Measurements from ENCODE around the gene PDZD7. TPM values are rescaled to one million over a fixed set of nuclear protein-coding genes. Genes with fewer than 3 reads are reported as not detected.

The PDZD7 gene
- total RNA-seq, 1 experiment from 2014 or later = 1.8 TPM

DNA sequence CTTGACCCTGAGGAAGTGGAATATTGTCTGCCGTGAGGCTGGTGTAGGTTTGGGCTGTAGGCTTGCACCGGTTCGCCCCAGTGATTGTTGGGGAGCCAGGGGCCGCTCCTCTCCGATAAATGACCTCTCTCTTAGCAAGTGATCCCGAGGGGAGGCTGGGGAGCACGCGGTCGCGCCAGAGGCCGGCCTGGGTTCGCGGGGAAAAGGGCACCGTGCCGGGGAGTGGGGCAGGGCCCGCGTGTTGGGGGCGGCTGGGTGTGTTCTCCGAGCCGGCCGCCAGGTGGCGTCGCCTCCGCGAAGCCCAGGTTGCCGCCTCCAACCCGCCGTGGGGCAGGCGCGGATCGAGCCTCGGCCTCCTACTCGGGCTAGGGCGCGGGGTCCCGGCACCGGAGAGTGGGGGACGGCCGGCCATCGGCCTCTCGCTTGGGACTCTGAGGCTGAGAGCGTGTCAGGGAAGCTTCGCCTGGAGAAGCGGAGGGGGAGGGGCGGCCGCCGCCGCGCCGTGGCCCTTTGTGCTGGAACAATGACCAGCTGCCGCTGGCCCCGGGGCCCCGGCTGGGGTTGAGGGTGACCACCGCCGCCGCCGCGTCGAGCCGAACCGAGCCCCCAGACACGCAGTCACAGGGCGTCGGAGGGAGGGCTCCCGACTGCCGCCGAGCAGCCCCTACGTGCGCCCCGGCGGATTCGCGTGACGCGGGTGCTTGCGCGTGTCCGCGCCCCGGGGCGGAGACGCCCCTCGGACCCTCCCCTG, 31.8 kb downstream of the PDZD7 start:
- no peak for DNase-seq (ENCODE audit: low read depth, low spot score)
- POLR2A ChIA-PET = interaction anchor here (0.8 kb wide), 1 partner anchor 15 kb away, joined by 3 read pairs; no protein-coding TSS in a partner anchor
- intact Hi-C loops (cut with micrococcal nuclease; ENCODE audit: unreplicated experiment) = no loop called here
- TF ChIP-seq TCF7L2 (IDR thresholded peaks at IDR 0.05; ENCODE audit: low read depth, low read length) (no peak), SIN3A (IDR thresholded peaks at IDR 0.05; ENCODE audit: borderline replicate concordance, insufficient read depth, low read depth, low read length) (peak; percentile 85; the same call in 1 of the 2 replicates), POLR2AphosphoS5 (IDR thresholded peaks at IDR 0.05; ENCODE audit: low read depth, low read length) (peak; percentile 64; the same call in 1 of the 2 replicates)
- TF ChIP-seq, protein P1, sequence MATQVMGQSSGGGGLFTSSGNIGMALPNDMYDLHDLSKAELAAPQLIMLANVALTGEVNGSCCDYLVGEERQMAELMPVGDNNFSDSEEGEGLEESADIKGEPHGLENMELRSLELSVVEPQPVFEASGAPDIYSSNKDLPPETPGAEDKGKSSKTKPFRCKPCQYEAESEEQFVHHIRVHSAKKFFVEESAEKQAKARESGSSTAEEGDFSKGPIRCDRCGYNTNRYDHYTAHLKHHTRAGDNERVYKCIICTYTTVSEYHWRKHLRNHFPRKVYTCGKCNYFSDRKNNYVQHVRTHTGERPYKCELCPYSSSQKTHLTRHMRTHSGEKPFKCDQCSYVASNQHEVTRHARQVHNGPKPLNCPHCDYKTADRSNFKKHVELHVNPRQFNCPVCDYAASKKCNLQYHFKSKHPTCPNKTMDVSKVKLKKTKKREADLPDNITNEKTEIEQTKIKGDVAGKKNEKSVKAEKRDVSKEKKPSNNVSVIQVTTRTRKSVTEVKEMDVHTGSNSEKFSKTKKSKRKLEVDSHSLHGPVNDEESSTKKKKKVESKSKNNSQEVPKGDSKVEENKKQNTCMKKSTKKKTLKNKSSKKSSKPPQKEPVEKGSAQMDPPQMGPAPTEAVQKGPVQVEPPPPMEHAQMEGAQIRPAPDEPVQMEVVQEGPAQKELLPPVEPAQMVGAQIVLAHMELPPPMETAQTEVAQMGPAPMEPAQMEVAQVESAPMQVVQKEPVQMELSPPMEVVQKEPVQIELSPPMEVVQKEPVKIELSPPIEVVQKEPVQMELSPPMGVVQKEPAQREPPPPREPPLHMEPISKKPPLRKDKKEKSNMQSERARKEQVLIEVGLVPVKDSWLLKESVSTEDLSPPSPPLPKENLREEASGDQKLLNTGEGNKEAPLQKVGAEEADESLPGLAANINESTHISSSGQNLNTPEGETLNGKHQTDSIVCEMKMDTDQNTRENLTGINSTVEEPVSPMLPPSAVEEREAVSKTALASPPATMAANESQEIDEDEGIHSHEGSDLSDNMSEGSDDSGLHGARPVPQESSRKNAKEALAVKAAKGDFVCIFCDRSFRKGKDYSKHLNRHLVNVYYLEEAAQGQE (IDR thresholded peaks at IDR 0.05; ENCODE audit: insufficient read depth in 1 of 2, low read depth in 2 of 2, low read length in 1 of 2) = no peak
- TF ChIP-seq, protein P2, sequence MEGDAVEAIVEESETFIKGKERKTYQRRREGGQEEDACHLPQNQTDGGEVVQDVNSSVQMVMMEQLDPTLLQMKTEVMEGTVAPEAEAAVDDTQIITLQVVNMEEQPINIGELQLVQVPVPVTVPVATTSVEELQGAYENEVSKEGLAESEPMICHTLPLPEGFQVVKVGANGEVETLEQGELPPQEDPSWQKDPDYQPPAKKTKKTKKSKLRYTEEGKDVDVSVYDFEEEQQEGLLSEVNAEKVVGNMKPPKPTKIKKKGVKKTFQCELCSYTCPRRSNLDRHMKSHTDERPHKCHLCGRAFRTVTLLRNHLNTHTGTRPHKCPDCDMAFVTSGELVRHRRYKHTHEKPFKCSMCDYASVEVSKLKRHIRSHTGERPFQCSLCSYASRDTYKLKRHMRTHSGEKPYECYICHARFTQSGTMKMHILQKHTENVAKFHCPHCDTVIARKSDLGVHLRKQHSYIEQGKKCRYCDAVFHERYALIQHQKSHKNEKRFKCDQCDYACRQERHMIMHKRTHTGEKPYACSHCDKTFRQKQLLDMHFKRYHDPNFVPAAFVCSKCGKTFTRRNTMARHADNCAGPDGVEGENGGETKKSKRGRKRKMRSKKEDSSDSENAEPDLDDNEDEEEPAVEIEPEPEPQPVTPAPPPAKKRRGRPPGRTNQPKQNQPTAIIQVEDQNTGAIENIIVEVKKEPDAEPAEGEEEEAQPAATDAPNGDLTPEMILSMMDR (IDR thresholded peaks at IDR 0.05) = peak; percentile 99
- peak; percentile 54 for ATAC-seq
- Histone ChIP-seq H3K9me3 (ENCODE audit: control insufficient read depth, insufficient read depth, low read depth, low read length) (no peaks in the 10 kb centered on the region), H3K4me3 (ENCODE audit: low read depth in 2 of 2, low read length in 2 of 2) (peak overlapping the region; percentile 74 to 87), H3K27me3 (ENCODE audit: control insufficient read depth, insufficient read depth, low read length) (no peaks in the 10 kb centered on the region), H3K4me1 (ENCODE audit: control insufficient read depth, insufficient read depth, low read length) (peaks cover 37% of the 10 kb centered on the region), H3K27ac (ENCODE audit: low read length) (peak overlapping the region; percentile 96), H3K36me3 (ENCODE audit: control insufficient read depth, insufficient read depth, low read length) (peaks cover 11% of the 10 kb centered on the region; the same call in 1 of the 2 replicates)
- CTCF ChIA-PET = interaction anchor here (0.5 to 1.4 kb wide), 9 partner anchors 12 to 787 kb away, joined by 4 to 14 read pairs (median 5); no protein-coding TSS in a partner anchor
- in situ Hi-C loops (cut with HindIII; ENCODE audit: low pct_unique_long_range_greater_than_20kb, low sequenced_read_pairs) = no loop called here
- no TSS peak for BruUV-seq (replicated peaks)

DNA sequence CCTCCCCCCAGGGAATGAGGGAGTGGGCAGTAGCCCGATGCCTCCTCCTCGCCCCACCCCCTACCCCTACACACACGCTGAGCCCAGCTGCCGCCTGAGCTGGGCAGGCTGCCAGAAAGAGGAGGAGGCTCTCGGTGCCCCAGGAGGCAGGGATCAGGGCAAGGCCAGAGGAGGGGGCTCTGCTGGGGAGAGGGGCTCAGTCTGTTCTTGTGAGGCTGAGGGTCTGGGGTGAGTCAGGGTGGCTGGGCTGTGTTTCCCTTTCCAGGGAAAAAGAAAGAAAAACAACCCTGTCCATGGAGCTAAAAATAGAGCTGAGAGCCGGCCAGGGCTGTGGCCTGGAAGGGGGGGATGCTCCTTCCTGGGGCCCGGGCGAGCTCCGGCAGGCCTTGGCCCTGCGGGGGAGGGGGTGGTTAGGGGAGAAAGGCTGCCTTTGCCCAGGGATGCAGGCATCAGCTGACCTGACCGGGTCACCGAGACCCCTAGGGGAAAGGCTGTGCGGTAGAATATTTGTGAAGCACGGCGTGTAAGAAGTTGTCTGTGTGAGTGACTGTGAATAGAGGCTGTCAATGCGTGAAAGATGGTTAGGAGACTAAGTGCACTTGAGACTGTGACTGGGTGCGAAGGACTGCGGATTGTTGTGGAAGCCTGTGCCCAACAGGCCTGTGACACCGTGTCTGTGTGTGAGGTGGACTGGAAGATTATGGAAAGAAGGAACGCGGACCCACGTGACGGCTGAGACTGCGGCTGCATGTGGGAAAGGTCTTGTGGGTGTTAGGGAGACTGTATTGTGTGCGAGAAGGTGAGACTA, 32.5 kb downstream of the PDZD7 start:
- Histone ChIP-seq H3K4me3 (ENCODE audit: low read depth in 2 of 2, low read length in 2 of 2) (peak overlapping the region; percentile 74 to 87), H3K27ac (ENCODE audit: low read length) (peak overlapping the region; percentile 96), H3K9me3 (ENCODE audit: control insufficient read depth, insufficient read depth, low read depth, low read length) (no peaks in the 10 kb centered on the region), H3K27me3 (ENCODE audit: control insufficient read depth, insufficient read depth, low read length) (no peaks in the 10 kb centered on the region), H3K36me3 (ENCODE audit: control insufficient read depth, insufficient read depth, low read length) (peaks cover 8% of the 10 kb centered on the region; the same call in 1 of the 2 replicates), H3K4me1 (ENCODE audit: control insufficient read depth, insufficient read depth, low read length) (peaks cover 40% of the 10 kb centered on the region)
- DNase-seq (ENCODE audit: low read depth, low spot score) = no peak
- in situ Hi-C loops (cut with HindIII; ENCODE audit: low pct_unique_long_range_greater_than_20kb, low sequenced_read_pairs) = no loop called here
- CTCF ChIA-PET = interaction anchor here (0.6 to 1.2 kb wide), 10 partner anchors 8 to 786 kb away, joined by 3 to 14 read pairs (median 4); no protein-coding TSS in a partner anchor
- BruUV-seq (replicated peaks) = no TSS peak
- POLR2A ChIA-PET = interaction anchor here (0.6 to 1.1 kb wide), 4 partner anchors 16 to 255 kb away, joined by 3 to 14 read pairs (median 6); no protein-coding TSS in a partner anchor
- TF ChIP-seq, protein P2 (IDR thresholded peaks at IDR 0.05) = no peak
- TF ChIP-seq SIN3A (IDR thresholded peaks at IDR 0.05; ENCODE audit: borderline replicate concordance, insufficient read depth, low read depth, low read length) (no peak), POLR2AphosphoS5 (IDR thresholded peaks at IDR 0.05; ENCODE audit: low read depth, low read length) (no peak), TCF7L2 (IDR thresholded peaks at IDR 0.05; ENCODE audit: low read depth, low read length) (no peak)
- TF ChIP-seq, protein P1 (IDR thresholded peaks at IDR 0.05; ENCODE audit: insufficient read depth in 1 of 2, low read depth in 2 of 2, low read length in 1 of 2) = no peak
- peak; percentile 49 for ATAC-seq
- intact Hi-C loops (cut with micrococcal nuclease; ENCODE audit: unreplicated experiment) = no loop called here
